Measurements from ENCODE around the gene IER5L.

DNA sequence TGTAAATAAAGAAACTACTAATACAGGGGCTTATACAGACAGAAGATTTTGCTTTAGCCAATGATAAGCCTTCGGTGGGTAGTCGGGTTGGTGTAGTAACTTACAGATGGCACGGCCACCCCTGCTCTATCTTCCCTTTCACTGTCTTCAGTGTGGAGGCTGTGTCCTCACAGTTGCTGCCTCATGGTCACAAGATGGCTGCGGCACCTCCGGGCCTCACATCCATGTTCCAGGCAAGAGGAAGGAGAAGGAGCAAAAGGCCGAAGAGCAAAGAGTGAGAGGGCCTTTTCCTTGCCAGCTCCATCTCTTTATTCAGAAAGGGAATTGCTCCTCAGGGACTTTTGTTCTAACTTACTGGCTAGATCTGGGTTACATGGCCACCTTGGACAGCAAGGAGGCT, 22.2 kb upstream of the IER5L start:
- TF ChIP-seq, protein P1, sequence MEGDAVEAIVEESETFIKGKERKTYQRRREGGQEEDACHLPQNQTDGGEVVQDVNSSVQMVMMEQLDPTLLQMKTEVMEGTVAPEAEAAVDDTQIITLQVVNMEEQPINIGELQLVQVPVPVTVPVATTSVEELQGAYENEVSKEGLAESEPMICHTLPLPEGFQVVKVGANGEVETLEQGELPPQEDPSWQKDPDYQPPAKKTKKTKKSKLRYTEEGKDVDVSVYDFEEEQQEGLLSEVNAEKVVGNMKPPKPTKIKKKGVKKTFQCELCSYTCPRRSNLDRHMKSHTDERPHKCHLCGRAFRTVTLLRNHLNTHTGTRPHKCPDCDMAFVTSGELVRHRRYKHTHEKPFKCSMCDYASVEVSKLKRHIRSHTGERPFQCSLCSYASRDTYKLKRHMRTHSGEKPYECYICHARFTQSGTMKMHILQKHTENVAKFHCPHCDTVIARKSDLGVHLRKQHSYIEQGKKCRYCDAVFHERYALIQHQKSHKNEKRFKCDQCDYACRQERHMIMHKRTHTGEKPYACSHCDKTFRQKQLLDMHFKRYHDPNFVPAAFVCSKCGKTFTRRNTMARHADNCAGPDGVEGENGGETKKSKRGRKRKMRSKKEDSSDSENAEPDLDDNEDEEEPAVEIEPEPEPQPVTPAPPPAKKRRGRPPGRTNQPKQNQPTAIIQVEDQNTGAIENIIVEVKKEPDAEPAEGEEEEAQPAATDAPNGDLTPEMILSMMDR (conservative IDR thresholded peaks at IDR 0.05): no peak
- TF ChIP-seq ZFX (IDR thresholded peaks at IDR 0.05): no peak

Data from C4-2B (cell line).